Effector CD4-positive, alpha-beta T cell (primary cell): ENCODE results near the gene MRPL36.
"Not testable (repeated sequence)": the region's sequence is repeated elsewhere in the genome, so short reads cannot be mapped to it uniquely, and the experiment has no call there.

Source experiments
- DNase-seq: peaks from one replicate; pipeline ENCODE4 v3.0.0-alpha.2; 2020

MRPL36 gene

DNA sequence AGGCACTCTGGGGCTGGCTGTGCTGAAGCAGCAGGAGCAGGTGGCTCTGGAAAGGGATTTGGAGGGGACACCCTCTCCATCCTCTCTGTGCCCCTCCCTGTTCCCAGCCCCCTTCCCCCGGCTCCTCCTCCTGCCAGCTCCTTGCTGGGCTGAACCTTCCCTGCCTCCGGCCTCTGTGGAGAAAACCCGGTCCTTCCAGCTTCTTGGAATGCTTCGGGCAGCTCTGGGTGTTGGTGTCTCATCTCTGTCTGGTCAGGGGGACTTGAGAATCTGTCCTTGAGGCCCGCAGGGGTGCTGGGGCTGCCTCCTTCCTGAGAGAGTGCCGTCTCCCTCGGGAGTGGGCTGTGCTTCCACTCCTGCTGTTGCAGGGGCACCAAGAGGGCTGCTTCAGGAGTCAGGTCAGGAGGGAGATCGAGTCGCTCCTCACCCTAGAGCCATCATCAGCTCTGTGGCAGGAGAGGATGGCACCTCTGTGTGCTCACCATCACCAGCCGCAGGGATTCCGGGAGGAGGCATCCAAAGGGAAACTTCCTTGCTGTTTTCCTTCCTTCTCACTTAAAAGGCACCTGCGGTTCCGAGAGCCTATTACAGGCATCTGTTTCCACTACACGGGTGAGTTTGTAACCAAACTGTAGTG, 32.2 kb upstream of the MRPL36 start:
- DNase-seq, result no peak

DNA sequence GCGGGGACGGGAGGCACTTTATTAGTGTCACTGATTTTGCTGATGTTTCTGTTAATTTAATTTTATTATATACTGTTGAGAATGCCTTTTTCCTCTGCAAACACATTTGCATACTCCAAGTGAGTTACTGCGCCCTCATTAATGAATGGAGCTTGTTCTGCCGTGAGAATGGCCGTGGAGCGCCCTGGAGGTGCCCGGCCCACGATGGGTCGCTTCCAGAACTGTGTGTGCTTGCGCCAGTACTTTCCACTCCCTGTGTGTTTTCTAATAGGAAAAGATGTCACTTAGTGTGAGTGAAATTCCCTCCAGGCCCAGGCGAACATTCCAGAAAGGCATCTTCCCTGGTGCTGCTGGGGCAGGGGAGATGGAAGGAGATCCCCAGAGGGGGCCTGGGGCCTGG, 31.6 kb upstream of the MRPL36 start:
- no peak for DNase-seq

DNA sequence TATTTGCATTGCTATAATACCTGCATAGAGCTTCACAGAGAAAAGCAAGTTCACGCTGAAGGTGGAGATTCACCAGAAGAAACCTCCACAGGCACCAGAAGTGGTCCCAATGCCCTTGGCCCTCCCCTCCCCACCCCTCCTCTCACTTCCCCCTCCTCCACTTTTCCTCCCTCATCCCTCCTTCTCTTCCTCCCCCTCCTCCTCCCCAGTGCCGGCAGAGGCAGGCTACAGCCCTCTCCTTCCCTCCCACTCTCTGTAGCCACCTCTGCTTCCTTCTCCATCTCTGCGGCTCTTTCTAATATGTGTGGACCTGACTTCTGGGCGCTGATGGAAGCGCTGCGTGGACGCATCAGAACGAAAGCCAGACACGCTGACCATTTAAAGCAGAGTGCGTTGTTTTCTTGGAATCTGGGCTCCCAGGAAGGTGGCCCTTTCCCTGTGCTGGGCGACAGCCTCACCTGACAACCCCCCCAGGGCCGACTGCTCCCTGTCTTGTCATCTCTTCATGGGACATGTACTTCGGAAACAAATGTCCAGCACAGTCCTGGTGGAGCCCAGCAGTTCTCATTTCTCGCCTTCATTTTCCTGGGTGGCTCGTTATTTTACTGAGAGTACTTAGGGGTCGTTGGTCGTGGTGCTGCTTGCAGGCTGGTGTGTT, 31.1 kb upstream of the MRPL36 start:
- DNase-seq, result no peak

DNA sequence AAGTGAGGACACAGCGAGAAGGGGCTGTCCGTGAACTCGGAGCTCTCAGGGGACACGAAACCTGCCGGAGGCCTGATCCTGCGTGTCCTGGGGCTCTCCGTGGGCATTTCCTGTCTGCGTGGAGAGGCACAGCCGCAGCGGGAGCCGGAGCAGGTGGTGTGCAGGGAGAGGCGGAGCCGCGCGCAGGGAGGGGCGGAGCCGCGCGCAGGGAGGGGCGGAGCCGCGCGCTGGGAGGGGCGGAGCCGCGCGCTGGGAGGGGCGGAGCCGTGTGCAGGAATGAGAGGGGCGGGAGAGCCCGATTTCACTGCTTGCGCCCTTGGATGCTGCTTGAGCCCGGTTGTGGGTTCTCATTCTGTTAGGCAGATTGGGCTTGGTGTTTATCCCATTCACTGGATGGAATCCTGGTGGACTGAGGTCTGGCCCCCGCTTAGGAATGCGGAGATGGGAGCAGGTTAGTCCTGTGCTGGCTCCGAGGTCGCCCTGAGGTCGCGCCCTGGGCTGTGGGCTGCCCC, 28.3 kb upstream of the MRPL36 start:
- DNase-seq, result peak; percentile 20

DNA sequence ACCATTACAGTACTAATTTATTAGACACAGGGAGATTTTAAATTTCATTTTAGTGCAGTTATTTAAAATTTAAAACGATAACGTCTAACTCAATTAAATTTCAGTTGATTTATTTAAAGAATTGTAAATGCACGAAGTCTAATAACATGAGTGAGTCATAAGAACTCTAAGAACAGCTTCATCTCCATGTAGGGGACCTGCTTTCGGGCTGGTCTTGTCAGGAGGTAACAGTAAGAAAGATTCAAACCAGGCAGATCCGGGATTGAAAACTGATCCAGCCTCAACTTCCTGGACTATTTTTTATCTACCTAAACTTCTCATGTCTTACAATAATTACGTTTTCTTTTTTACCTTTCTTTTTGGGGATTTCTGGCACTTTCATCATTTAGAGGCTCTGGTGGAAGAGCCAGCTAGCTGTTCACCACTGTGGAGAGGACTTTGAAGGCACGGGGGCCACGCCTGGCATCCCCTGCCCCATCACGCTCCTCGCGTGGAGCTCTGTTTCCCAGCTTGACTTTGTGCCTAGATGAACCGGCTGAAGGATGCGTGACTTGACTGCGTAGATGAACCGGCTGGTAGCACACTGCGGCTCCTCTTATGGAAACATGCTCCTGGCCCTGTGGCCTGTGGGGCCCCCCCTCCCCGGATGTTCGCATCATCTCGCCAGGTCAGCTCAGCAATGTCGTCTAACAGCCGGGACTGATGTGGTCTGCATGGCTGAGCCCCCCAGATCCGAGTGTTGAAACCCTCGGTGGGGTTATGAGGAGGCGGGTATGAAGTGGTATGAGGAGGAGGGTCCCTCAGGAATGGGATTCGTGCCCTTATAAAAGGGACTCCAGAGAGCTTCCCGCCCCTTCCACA, 27.6 kb upstream of the MRPL36 start:
- DNase-seq, result no peak

DNA sequence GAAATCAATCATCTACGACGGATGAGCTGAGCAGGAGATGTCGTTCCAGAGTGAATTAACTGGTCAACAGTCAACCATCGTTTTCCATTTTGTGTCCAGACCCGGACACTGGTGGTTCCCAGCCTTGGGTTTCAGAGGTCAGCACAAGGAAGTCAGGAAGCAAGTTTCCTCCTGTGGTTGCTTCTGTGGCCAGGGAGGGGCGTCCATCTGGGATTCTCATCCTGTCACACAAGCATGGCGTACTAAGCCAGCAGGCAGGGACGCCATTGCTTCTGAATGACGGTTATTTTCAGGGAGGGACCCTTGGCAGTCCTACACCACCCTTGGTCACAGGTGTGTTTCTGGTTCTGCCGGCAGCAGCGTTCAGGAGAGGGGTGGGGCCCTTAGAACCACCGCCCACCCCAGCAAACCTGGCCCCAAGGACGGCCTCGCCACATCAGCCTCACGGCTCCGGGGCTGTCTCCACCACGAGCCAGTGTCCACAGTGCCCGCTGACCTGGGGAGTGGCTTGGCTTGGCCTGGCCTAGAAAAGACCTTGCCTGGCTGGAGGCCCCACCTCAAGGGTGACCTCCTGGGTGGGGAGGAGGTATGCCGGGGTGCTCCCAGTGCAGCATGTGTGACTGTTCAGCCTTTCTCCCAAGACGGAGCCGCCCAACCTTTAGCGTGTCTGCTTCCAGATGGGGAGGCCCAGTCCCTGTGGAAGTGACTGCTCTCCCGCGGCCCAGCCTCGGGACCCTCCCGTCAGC, 26.8 kb upstream of the MRPL36 start:
- no peak for DNase-seq

DNA sequence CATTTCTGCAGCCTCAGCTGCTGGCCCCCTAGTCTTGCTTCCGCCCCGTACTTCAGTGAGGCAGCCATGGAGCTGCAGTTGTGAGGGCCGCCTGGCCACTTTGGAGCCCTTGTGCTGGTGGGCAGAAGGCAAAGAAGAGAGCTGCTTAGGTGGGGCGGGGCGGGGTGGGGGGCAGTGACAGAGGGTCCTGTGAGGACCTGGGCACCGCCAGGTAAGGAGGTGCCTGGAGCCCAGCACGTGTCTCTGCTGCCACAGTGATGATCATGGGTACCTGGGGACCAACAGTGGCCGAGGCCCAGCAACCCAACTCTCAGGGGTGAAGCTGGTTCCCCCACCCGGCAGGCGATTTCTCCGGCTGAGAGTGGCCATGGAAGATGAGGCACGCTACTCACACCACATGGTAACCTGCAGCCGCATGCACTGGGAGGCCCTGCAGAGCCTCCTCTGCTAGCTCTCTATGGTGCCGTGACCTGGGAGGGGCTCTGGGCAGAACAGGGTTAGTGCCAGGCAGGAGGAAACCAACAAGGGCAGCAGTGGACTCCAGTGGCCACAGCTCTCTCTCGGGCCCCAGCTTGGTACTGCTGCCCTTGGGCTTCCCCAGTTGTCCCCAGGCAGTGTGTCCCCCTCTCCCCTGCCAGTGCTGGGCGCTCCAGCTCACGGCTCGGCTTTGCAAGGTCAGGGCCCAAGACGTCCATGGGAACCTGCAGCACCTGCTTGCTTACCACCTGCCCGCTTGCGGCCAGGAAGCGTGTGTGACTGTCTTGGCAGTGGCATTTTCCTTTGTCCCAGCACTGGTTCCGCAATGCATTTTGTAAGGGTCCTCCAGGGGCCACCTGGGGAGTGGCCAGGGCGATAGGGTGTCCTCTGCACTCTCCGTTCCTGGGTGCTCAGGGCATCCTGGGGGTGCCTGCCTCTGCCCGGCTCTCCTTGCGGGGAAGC, 25.5 kb upstream of the MRPL36 start:
- DNase-seq, result no peak

DNA sequence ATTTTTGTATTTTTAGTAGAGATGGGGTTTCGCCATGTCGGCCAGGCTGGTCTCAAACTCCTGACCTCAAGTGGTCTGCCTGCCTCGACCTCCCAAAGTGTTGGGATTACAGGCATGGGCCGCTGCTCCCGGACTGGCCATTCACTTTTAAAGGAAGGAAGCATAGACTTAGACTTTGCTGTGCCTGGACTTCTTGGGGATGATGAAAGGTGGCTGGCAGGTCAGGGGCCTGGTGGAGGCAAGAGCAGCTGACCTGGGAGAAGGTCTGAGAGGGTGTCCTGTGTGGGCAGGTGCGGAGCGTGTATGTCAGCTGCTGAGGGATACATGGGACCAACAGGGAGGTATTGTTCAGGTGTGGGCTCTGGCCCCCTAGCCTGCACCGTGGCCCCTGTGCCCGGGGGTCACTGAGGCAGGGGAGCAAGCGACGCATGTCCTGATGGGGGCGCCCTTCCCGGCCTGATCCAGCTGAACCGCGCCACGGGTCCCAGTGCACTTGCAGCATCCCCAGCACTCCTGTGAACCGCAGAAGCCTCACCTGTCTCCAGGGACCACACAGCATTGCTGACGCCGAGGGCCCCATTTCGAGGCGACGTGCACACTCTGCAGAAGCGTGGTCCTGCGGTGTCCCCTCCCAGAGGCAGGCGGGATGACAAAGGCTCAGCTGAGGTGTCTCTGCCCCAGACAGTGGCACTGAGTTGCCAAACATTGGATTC, 24.6 kb upstream of the MRPL36 start:
- no peak for DNase-seq

DNA sequence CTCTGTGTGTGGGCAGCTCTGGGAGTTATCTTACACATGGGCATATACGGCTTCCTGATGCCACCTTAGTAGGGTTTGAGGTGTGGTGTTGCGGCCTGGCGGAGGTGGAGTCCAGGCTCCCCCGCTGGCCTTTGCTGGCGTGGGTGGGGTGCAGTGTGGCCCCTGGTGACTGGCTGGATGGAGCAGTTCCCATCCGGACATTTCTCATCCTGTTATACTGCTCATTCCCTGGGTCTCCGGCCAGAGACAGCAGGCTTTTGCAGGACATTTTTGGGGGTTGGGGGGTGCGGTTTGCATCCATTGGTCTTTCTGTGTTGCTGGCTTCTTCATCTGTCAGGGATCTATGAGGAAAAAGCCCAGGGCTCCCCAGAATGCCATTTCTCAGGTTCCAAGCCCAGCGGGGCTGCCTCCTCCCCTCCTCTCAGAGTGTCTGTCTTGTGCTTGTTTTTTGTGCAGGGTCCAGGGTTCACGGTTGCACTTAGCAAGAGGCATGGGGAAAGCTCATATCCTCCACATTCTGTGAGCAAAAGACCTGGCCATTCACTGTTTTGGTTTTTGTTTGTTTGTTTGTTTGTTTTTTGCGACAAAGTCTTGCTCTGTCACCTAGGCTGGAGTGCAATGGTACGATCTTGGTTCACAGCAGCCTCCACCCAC, 23.9 kb upstream of the MRPL36 start:
- no peak for DNase-seq

DNA sequence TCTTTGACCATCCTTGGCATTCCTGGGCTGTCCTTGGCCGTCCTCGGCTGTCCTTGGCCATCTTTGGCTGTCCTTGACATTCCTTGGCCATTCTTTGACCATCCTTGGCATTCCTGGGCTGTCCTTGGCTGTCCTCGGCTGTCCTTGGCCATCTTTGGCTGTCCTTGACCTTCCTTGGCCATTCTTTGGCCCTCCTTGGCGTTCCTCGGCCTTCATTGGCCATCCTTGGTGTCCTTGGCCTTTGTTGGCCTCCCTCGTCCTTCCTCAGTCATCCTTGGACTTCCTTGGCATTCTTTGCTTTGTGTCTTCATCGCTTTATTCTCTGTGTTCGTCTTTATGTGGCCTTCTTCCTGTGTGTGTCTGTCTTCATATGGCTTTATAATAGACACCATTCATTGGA, 22.2 kb upstream of the MRPL36 start:
- no peak for DNase-seq

DNA sequence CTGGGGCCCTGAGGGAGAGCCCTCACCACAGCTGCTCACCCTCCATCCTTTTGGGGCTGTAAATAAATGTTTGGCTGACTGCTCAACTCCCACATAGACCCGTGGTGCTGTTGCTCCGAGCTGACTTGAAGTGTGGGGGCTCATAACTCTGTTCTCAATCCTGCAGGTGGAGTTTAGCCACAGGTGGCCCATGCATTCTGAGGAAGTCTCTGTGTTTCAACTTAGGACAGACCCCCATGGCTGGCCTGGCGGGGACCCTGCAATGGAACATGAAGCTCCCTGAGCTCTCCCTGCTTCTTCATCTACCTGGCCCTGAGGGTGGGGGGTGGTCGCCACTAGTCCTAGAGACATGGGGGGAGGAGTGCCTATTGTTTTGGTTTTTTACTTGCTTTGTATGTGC, 21.3 kb upstream of the MRPL36 start:
- no peak for DNase-seq

DNA sequence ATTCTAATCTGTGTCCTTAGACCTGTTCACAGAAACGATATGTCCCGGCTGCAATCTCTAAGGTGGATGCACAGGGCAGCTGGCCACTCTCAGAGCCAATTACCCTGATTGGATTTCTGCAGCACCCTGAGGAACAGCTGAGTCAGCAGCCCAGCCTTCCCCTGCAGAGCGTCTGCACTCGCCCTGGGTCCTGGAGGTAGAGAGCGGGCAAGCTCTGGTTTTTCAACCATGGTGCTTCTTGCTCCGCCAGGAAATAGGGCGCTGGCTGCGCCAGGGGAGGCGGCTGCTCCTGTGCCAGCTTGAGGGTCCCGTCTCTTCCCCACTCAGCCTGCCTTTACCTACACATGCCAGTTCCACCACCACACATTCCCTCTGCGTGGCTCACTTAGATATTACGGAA, 20.7 kb upstream of the MRPL36 start:
- no peak for DNase-seq

DNA sequence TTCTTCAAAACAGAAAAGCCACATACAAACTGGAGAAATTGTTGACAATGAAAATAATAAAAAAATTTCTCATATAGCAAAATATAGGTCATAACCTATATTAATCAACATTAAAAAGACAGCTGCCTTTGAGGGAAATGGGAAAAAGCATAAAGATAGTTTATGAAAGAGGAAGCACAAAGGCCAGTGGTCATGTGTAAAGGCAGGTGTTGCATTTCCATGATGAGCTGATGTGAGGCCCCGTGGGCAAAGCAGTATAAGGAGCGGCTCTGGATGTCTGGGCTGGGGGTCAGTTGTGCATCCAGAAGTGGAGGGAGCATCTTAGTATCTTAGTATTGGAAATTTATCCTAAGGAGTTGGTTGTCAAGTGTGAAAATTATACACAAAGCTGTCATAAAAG, 19.8 kb upstream of the MRPL36 start:
- DNase-seq, result no peak

DNA sequence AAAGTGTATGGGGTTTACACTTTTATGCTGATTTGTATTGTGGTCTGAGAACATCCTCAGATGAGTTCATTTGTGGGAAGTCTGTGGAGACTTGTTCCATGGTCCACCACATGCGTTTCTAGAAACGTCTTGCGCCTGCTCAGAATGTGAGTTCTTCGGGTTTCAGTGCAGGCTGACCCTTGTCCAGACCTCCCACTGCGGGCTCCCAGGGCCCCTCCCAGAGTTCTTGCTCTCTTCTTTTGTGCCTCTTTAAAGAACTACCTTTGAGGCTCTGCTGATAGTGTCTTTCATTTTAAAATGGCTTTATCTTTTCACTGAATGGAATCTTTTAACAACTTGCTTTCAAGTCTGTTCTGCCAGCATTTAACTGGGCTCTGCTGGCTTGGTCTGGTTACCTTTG, 19.1 kb upstream of the MRPL36 start:
- DNase-seq, result no peak

DNA sequence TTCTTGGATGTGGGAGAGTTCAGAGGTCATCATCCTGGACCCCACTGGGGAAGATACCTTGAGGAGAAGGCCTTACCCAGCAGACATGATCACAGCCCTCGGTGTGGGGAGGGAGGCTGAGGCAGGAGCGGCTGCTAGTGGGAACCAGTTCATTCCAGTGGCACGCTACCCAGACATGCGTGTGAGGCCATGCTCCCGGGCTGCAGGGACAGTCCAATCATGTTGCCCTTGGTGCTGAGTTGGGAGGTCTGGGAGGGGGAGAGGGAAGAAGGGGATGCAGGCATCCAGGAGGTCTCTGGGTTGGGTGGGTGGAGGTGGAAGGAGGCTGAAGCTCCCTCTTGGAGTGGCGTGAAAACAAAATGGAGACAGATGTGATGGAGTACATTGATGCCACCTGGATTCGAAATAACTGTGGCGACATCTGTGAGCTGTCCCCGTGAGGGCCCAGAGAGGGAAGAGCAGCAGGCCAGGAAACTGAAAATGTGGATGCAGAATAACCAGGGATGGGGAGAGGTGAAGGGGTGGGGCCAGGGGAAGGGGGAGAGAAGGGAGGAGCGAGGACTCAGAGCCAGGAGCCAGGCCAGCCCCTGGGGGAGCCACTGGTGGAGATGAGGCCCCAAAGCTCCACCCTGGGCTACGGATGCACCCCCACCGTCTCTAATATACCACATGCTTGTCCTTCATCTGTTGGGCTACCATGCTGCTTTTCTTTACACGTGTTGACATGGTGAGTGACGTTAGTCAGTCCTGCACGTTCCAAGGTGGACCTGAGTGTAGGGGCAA, 17.8 kb upstream of the MRPL36 start:
- DNase-seq, result no peak

DNA sequence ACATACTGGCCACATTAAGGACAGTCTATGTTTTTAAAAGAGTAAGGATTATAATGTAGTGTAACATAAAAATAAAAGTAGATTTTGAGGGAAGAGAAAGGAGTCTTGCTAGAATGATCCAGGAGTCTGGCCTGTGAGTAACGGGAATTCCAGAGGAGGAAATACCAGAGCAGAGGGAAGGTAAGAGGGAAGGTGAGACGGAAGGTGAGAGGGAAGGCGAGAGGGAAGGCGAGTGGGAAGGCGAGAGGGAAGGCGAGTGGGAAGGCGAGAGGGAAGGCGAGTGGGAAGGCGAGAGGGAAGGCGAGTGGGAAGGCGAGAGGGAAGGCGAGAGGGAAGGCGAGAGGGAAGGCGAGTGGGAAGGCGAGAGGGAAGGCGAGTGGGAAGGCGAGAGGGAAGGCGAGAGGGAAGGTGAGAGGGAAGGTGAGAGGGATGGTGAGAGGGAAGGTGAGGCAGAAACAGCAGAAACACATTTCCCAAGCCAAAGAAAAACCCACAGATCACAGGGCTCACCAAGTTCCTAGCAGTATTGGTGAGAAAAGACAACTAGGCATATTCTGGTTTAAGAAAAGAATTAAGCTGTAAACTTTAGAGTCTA, 17.0 kb upstream of the MRPL36 start:
- DNase-seq, result not testable (repeated sequence)

DNA sequence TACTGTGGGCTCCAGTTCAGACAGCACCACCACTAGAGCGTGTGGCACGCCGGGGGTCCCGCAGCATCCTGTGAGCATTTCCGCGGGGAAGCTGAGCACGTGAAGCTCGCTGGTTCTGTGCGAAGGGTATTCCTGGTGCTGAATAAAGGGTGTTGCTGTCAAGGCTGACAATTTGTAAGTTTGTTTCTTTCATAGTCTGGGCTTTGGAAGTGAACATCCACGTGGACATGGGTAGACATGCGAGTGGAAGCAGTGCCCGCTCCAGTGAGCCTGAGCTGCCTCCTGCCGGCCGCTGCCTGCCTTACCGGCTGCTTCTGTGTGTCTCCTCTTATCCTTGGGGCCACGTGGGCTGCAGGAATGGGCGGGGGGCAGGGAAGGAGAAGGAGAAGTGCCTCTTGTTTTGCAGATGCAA, 16.2 kb upstream of the MRPL36 start:
- no peak for DNase-seq

DNA sequence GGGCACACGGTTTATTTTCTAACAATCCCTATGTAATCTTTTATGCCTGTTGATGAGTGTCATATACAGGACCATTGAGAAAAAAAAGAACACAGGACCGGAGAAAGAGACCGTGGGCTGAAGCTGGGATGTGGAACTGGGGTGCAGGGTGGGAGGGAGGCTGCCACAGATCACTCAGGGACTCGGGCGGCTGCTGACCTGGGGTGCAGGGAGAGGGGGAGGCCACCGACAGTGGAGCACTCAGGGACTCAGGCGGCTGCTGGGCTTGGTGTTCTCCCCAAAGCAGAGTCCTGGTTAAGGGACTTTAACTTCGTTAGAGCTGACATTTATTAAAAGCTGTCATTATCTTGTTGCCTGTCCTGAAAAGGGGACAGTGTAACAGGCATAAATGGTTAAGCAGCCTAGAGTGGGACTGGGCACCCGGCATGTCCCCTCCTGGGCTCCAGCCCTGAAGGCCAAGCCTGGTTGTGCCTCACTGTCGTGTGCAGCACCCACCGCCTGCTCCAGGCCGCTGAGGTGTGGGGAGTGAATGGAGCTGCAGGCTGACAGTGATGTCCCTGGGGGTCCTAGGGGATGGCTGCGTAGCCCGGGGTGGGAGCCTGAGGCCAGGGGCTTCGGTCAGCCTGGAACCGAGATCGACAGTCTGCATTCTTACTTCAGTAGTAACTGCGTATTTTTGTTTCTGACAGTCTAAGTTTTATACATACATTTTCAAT, 15.6 kb upstream of the MRPL36 start:
- no peak for DNase-seq
